KOPT-K1 (cell line): Measurements from ENCODE around the gene TNNT1.
"Not testable (repeated sequence)": the region's sequence is repeated elsewhere in the genome, so short reads cannot be mapped to it uniquely, and the experiment has no call there.

Experiments used
- H3K27ac ChIP-seq: fragments of 200-600 bp; sonication (generic); 2 replicates; pipeline ENCODE4 v1.5.1; 2016; ENCODE audit warnings: antibody characterized with exemption, mild to moderate bottlenecking, low read depth, low read length; ENCODE audit not compliant: poor library complexity, severe bottlenecking
- H3K36me3 ChIP-seq: fragments of 200-600 bp; sonication (generic); 2 replicates; pipeline ENCODE4 v1.5.1; 2017; ENCODE audit warnings: antibody characterized with exemption, mild to moderate bottlenecking, low read length, moderate library complexity; ENCODE audit not compliant: insufficient read depth
- H3K9me3 ChIP-seq: fragments of 200-600 bp; sonication (generic); 2 replicates; pipeline ENCODE4 v1.5.1; 2017; ENCODE audit warnings: antibody characterized with exemption, low read length, mild to moderate bottlenecking; ENCODE audit not compliant: insufficient read depth, poor library complexity, severe bottlenecking

TNNT1 gene

DNA sequence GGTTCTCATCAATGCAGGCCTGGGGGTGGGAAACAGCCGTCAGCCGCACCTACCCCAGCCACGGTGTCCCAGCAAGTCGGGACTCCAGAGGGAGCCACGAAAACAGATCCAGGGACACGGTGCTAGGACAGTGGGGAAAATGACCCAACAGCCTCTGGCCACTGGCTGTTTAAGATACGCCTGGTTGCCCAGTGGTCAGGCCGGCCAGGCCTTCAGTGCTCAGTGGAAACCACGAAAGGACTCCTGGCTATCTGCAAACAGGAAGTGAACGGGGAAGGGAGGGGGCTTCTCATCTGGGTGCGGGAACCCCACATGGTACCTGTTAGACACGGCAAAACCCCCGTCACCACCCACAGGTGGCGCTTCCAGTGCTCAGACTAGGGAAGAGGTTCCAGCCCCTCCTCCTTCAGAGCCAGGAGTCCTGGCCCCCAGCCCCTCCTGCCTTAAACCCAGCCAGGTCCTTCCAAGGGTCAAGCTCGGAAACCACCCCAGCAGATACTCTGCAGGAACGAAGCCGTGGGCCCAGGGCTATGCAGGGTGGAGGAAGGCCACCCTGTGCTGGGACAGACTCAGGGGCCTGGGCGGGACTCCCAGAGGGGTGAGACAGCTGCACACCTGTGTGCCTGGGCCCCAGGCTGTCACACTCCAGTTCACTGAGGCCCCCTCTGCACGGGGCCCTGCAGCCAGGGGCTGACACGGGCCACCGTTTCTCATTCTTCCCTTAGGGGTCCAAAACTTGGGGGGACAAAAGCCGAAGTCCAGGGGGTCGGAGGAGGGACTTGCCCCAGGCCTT is 36.0 kb downstream of the TNNT1 start:
- no peaks in the 10 kb centered on the region for H3K9me3 ChIP-seq
- H3K27ac ChIP-seq = no peak overlapping the region
- H3K36me3 ChIP-seq = peaks cover 46% of the 10 kb centered on the region; the same call in 1 of the 2 replicates

DNA sequence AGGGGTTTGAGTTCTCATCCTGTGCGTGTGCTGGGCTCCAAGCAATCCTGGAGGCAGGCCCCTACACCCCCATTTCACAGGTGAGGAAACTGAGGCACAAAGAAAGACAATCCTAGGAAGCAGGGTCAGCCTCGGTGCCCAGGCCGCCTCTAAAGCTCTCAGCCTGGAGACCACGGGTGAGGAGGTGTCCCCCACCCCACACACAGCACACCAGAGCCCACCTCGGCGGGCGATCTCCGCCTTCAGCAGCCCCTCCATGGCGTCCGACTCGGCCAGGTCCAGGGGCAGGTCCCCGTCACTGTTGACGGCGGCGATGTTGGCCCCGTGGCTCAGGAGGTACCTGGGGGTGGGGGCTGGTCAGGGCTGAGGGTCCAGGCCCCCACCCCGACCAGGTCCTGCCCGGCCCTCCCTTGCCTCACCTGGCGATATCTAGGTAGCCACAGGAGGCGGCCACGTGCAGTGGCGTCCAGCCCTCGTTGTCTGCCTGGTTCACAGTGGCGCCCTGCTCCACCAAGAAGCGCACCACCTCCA is 36.7 kb downstream of the TNNT1 start:
- Histone ChIP-seq H3K9me3 (no peaks in the 10 kb centered on the region), H3K36me3 (peaks cover 46% of the 10 kb centered on the region; the same call in 1 of the 2 replicates), H3K27ac (no peak overlapping the region)

- H3K9me3 ChIP-seq = no peaks in the 10 kb centered on the region
- H3K36me3 ChIP-seq = peaks cover 55% of the 10 kb centered on the region
- no peak overlapping the region for H3K27ac ChIP-seq
Observed at GRCh38 chr19:55111238-55111831, 37.7 kb downstream of the TNNT1 start.

DNA sequence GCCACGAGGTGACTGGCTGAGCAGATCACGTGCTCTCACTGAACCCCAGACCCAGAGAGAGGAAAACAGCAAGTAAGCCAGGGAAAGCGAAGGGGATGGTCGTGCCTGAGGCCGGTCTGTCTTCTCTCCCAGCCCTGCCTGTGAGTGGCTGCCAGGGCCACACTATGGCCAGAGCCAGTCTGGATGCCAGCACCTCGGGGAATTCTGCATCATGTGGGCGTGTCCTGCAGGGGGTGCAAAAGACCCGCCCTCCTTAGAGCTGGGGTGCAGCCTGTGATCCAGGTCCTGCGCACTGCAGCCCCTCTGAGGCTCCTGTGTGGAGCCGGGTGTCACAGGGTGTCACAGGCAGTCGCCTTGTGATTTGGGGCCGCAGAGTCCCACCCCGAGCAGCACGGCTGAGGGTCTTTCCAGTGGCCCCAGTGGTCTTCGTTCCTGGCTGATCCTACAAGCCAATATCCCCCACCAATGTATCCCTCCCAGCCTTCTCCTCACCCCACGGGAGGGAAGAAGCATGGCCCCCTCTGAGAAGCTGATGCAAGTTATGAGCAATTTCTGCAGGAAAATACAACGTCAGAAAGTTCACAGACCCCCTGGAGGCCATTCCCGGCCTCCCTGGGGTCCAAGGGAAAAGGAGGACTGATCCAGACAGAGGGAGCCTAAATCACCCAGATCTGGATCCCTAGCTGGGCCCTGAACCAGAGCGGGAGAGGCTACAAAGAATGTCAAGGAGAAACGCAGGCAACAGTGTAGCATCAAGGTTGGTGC is 39.3 kb downstream of the TNNT1 start:
- H3K36me3 ChIP-seq = peaks cover 60% of the 10 kb centered on the region
- H3K9me3 ChIP-seq = no peaks in the 10 kb centered on the region
- no peak overlapping the region for H3K27ac ChIP-seq

DNA sequence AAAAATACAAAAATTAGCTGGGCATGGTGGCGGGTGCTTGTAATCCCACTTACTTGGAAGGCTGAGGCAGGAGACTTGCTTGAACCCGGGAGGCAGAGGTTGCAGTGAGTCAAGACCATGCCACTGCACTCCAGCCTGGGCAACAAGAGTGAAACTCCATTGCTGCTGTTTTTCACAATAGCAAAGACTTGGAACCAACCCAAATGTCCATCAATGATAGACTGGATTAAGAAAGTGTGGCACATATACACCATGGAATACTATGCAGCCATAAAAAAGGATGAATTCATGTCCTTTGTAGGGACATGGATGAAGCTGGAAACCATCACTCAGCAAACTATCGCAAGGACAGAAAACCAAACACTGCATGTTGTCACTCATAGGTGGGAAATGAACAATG is 41.8 kb downstream of the TNNT1 start:
- not testable (repeated sequence) for H3K9me3 ChIP-seq, H3K27ac ChIP-seq
- H3K36me3 ChIP-seq = peaks cover 66% of the 10 kb centered on the region

GRCh38 chr19:55106591-55106990 is 42.4 kb downstream of the TNNT1 start:
- Histone ChIP-seq H3K36me3 (peaks cover 67% of the 10 kb centered on the region), H3K9me3 (peaks cover 8% of the 10 kb centered on the region), H3K27ac (no peak overlapping the region)

DNA sequence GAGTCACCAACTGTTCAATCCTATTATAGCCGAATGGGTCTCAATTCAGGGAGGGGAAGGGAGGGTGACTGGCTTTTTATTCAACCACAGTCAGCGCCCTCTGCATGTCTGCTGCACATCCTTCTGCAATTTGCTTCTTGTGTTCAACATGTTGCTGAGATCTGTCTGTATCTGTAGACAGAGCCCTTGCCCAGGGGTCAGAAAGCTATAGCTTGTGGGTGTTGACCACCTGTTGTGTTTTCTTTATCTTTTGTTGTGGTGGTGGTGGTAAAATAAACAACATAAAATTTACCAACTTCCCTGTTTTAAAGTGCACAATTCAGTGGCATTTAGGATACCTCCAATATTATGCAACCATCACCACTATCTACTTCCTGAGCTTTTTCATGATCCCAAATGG is 43.8 kb downstream of the TNNT1 start:
- no peak overlapping the region for H3K27ac ChIP-seq
- H3K36me3 ChIP-seq = peaks cover 61% of the 10 kb centered on the region
- H3K9me3 ChIP-seq = peaks cover 8% of the 10 kb centered on the region

- Histone ChIP-seq H3K36me3 (peaks cover 62% of the 10 kb centered on the region), H3K9me3 (peaks cover 8% of the 10 kb centered on the region), H3K27ac (no peak overlapping the region)
Observed at GRCh38 chr19:55103190-55103589, 45.8 kb downstream of the TNNT1 start.

- Histone ChIP-seq H3K9me3 (peaks cover 8% of the 10 kb centered on the region), H3K36me3 (peaks cover 55% of the 10 kb centered on the region), H3K27ac (no peak overlapping the region)
Observed at GRCh38 chr19:55101261-55101660, 47.7 kb downstream of the TNNT1 start.

- no peak overlapping the region for H3K27ac ChIP-seq
- peaks cover 8% of the 10 kb centered on the region for H3K9me3 ChIP-seq
- peaks cover 61% of the 10 kb centered on the region for H3K36me3 ChIP-seq
Observed at GRCh38 chr19:55099557-55100506, 49.2 kb downstream of the TNNT1 start.

GRCh38 chr19:55098716-55099556 is 50.1 kb downstream of the TNNT1 start:
- no peak overlapping the region for H3K27ac ChIP-seq
- peaks cover 8% of the 10 kb centered on the region for H3K9me3 ChIP-seq
- H3K36me3 ChIP-seq = peaks cover 69% of the 10 kb centered on the region

- H3K9me3 ChIP-seq = peaks cover 3% of the 10 kb centered on the region
- H3K27ac ChIP-seq = no peak overlapping the region
- peaks cover 61% of the 10 kb centered on the region for H3K36me3 ChIP-seq
Observed at GRCh38 chr19:55097864-55098715, 50.9 kb downstream of the TNNT1 start.
